GM06990 (cell line): ENCODE results near the gene ALX3.

ENCODE experiments used
- DNase-seq: peaks from one replicate; pipeline ENCODE4 v3.0.0-alpha.2; 2011; ENCODE audit not compliant: insufficient read length; ENCODE audit errors: extremely low read depth
- H3K27me3 ChIP-seq: replicated peaks from 2 replicates; pipeline ENCODE4 v1.6.0; 2011; ENCODE audit warnings: low read length; ENCODE audit not compliant: control insufficient read depth, insufficient read depth
- H3K36me3 ChIP-seq: 2 replicates; pipeline ENCODE4 v1.5.1; 2011; ENCODE audit warnings: low read length; ENCODE audit not compliant: control insufficient read depth, insufficient read depth
- H3K4me3 ChIP-seq: replicated peaks from 2 replicates; pipeline ENCODE4 v1.5.1; 2011; ENCODE audit warnings: low read depth, mild to moderate bottlenecking, control low read depth, low read length
- CTCF ChIP-seq: IDR thresholded peaks from 2 replicates; pipeline ENCODE4 v1.5.1; 2011; ENCODE audit warnings: low read length, control low read depth, mild to moderate bottlenecking, inconsistent platforms; ENCODE audit not compliant: insufficient read depth, poor library complexity, severe bottlenecking

The ALX3 gene

GRCh38 chr1:110070671-110071242 is at the start of gene ALX3:
ALX3 (minus strand) TSS chr1:110070672; CDS start chr1:110070612, 60 bp downstream.
- TF ChIP-seq CTCF = no peak
- Histone ChIP-seq H3K36me3 (no peaks in the 10 kb centered on the region), H3K27me3 (peaks cover 5% of the 10 kb centered on the region; the same call in 1 of the 2 replicates), H3K4me3 (no peak within 1 kb of the TSS)
- DNase-seq = no peak

GRCh38 chr1:110119843-110120242 is 49.4 kb upstream of the ALX3 start:
- H3K4me3 ChIP-seq = no peak overlapping the region
- peaks cover 5% of the 10 kb centered on the region for H3K27me3 ChIP-seq
- no peaks in the 10 kb centered on the region for H3K36me3 ChIP-seq
- TF ChIP-seq CTCF = no peak
- no peak for DNase-seq

DNA sequence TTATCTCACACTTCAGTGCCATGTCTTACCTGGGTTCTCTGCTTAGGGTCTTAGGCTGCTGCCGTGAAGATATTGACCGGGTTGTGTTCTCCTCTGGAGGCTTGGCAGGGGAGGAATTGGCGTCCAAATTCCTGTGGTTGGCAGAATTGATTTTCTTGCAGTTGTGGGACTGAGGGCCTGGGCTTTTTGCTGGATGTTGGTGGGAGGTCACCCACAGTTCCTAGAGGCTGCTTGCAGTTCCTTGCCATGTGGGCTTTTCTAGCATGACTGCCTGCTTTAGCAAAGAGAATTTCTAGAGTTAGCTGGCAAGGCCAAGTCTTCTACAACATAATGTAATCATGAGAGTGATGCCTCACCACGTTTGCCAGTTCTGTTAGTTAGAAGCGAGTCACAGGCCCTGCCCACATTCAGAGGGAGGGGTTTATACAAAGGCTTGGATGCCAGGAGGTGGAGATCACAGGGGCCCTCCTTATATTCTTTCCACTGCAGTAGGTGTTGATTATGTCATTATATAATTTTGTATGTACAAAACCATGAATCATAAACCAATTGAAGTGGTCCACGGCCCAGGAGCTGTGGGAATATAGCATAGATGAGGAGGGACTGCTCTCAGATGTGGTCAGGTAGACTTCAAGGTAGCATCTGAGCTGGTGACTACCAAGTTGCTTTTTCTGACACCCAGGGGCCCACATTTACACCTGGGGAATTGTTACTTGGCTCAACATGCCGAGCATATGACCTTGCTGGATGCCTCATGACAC is 48.3 kb upstream of the ALX3 start:
- no peak for DNase-seq
- Histone ChIP-seq H3K36me3 (no peaks in the 10 kb centered on the region), H3K4me3 (no peak overlapping the region), H3K27me3 (peaks cover 5% of the 10 kb centered on the region)
- TF ChIP-seq CTCF = no peak

DNA sequence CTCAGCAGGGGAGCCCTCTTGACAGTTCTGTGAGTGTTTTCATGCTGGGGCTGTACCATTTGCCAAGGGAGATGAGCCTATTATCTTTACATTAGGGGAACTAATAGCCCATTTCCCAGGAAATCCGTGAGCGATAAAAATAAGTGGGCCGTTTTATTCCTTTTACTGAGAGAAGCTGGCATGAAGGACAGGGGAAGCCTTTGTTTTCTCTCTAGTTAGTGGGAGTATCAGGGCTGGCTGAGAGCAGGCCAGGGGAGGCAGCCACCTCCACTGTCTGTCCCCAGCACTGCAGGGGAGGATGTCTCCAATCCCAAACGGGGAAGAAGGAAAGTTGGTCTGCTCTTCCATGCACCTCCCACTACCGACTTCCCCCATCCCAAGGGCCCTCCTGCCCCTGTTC is 44.3 kb upstream of the ALX3 start:
- H3K4me3 ChIP-seq = no peak overlapping the region
- H3K36me3 ChIP-seq = no peaks in the 10 kb centered on the region
- no peak for DNase-seq
- TF ChIP-seq CTCF = no peak
- H3K27me3 ChIP-seq = peaks cover 9% of the 10 kb centered on the region

DNA sequence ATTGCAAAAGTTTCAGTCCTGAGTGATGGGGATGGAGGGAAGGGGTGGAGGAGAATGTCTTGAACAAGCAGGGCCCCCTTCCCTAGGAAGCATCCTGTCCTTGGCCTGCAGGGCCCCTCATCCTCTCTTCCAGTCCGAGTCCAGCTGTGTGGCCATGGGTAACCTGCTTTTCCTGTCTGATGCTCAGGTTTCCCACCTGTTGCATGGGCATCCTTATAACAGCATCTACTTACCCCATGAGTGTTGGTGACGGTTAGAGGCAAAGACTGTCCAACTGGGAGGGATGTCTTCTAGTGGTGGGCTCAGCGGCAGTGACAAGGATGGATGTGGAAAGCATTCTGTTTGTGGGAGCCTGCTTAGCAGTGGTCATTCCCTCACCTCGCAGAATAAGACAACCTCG is 43.7 kb upstream of the ALX3 start:
- no peak for TF ChIP-seq CTCF
- no peak for DNase-seq
- no peaks in the 10 kb centered on the region for H3K36me3 ChIP-seq
- no peak overlapping the region for H3K4me3 ChIP-seq
- peaks cover 9% of the 10 kb centered on the region for H3K27me3 ChIP-seq

DNA sequence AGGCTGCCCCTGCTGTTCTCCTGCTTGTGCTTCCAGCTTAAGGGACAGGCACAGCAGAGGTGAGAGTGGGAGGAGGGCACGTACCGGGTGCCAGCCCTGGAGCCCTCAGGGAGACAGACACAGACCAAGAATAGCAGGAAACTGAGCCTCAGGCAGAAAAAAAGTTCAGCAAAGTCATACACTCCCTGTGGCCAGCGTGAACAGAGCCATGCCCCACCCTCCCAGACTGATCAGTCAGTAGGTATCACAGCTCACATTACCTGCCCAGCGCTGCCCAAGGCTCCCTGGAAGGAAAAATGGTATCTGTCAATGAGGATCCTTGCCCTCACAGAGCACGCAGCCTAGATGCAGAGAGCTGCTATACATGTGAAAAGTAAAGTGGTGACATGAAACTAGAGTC is 43.1 kb upstream of the ALX3 start:
- TF ChIP-seq CTCF = no peak
- peaks cover 9% of the 10 kb centered on the region for H3K27me3 ChIP-seq

More for the DNA sequence above, 43.1 kb upstream of the ALX3 start:
- H3K36me3 ChIP-seq = no peaks in the 10 kb centered on the region
- no peak for DNase-seq
- H3K4me3 ChIP-seq = no peak overlapping the region
